GM21526 (cell line): Measurements from ENCODE around the gene ATP6V1F.

Experiments used
- ATAC-seq: cut with Tn5 transposase; IDR thresholded peaks from one replicate; pipeline ENCODE4 v1.9.1; 2021; ENCODE audit warnings: moderate library complexity; ENCODE audit not compliant: unreplicated experiment, low FRiP score

ATP6V1F gene

DNA sequence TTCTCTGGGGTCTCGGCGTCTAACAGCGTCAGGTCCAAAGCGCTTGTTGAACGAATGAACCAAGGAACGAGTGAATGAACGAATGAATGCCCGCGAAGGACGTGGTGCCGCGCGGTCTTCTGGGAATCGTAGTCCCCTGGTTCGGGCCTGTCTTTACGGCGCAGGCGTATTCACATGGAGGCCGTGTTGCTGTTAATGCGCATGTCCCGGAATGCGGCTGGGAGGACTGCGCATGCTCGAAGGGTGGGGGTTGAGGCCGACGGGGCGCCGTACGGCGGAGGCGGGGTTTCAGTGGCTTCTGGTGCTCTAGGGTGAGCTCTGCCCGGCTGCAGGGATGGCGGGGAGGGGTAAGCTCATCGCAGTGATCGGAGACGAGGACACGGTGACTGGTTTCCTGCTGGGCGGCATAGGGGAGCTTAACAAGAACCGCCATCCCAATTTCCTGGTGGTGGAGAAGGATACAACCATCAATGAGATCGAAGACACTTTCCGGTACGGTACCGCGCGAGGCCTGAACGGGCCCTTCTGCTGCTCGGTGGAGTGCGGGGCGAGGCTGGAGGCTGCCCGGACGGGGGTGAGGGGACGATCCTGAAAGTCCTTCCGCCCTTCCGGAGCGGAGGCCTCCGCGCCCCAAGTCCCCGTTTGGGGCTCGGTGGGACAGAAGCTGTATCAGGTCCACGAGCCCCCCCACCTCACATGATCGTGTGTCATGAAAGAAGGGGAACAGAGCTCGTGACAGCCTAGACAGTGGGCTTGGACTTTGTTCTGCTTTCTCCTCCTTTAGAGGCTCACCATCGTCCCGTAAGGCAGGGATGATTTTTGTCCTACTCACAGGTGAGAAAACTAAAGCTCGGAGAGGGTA, at the start of gene ATP6V1F:
Gene ATP6V1F (plus strand): TSS at position 286 of the 862 bp plus-strand sequence. CDS start 49 bp downstream, at position 335.
- peak; percentile 73 for ATAC-seq

GRCh38 chr7:128814499-128814898, 48.2 kb upstream of the ATP6V1F start:
- ATAC-seq: no peak

- ATAC-seq: no peak
Measured at GRCh38 chr7:128815289-128815942, 47.2 kb upstream of the ATP6V1F start.

DNA sequence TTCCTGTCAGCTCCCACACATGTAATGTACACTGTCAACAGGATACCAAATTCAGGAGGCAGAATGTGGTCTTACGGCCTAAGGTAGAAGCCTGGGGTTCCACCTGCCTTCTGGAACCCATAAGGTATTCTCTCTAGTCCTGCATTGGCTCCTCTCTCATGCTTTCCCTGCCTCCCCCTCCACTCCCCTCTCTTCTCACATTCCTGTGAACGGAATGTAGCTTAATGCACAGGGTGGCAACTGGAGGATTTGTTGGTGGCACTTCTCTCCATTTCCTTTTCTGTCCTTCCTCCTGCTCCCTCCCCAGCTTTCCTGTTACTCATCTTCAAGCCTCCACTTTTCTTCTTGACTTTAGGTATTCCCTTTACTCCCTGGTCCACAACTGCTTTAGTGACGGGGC, 44.0 kb upstream of the ATP6V1F start:
- no peak for ATAC-seq

GRCh38 chr7:128821724-128822123, 40.9 kb upstream of the ATP6V1F start:
- ATAC-seq: no peak

DNA sequence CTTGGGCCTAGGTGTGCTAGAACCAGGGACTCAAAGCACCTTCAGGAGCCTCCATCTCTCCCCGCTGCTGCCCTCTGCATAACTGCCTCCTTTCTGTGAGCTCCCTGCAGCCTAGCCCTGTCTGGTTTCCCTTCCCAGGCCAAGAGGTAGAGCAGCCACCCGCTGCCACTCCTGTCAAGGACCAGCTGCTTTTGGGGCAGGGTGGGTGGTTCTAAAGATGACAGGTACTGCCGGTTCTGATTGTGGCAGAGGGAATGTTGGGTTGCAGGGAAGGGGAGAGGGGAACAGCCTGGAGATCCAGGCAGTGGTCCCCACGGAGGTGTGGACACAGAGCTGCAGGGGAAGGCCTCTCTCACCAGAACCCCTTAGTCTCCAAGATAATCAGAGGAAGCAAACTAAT, 36.1 kb upstream of the ATP6V1F start:
- ATAC-seq: no peak

GRCh38 chr7:128826916-128827247, 35.8 kb upstream of the ATP6V1F start:
- no peak for ATAC-seq

DNA sequence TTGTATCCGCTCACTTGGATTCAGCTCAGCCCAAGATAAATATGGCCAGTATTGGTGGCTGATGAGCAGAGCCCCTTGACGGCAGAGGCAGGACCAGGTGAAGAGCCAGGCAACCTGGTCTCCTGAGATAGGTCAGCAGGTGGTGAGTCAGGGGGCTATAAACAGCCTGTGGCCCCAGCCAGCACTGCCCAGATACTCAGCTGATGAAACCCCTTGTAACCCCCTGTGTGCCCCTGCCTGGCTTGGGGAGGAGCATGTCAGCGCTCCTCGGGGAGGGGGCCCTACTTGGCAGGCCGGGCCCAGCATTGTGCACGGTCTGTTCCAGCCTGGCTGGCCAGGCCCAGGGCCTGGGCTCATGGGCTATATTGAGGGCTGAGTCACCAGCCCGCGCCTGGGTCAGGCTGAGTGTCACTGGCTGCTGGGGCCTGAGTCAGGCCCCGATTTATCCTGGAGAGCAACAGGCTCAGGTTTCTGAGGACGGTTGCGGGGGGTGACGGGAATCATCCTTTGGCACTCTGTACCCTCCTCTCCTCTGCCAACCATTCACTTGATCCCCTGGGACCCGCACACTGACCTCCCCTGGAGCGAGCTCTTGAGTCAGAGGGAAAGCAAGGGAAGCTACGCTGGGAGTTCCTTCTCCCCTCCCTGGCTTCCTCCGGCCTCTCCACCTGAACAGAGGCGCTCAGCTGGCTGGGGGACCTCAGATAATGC, 35.3 kb upstream of the ATP6V1F start:
- ATAC-seq: no peak

DNA sequence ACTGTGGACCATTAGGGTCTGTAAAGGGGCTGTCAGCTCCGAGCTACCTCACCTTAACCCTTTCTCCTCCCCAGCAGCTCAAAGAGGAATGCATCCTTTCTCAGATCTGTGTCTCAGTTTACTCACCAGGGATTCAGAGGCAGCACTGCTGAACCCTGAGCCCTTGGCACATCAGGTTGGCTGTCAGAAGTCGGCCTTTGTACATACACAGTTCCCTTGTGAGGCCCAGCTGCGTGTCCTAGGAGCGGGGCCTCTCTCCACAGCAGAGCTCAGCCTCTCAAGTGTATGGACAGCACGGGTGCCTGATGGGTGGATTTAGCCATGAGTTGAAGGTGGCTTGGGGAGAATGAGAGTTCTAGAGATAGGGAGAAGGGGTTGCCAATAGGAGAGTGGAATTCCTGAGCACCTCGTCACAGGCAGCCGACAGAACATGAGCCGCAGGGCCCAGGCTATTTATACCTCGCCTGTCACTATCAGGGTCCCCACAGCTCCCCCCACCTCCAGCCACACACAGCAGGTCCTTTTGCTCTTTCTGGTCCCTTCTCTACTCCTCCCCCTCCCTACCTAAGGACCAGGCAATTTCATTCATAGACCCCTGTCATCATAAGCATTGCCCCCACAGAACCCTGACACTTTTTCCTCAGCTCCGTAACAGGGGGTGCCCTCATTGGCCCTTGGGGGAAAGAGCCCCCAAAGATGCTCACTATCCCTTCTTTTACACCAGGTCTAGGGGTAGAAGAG, 34.5 kb upstream of the ATP6V1F start:
- ATAC-seq: no peak

DNA sequence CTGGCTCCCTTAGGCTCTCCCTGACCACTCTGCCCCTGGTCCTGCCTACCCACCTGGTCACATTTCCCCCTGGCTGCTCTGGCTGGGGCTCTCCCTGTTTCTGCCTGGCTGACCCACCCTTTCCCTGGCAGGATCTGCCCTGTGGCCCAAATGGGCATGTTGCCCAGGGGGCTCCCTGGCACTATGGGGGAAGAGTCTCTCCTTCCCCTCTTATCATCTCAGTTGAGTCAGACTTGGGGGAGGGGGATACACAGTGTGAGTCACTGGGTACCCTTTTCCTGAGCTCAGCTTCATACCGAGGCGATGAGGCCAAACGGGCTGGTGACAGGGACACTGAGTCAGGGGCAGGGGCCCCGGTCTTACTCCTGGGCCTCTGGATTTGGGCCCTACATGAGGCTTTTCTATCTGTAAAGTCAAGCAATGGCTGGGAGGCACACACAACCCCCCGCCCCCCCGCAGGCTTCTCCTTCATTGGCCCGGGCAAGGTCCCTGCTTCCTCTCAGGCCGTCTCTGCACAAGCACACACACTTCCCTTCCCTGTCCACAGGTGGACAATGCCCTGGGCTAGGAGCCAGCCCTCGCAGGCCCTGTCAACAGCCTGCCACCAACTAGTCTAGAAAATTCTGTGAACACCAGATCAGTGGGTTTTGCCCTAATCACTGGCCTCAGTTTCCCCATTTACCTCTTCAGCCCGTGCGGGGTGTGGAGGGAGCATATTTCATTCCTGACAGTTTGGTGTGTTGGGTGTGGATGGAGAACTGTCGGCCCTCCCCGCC, 33.1 kb upstream of the ATP6V1F start:
- ATAC-seq: no peak

- ATAC-seq: no peak
Measured at GRCh38 chr7:128830231-128831177, 32.2 kb upstream of the ATP6V1F start, which contains the start of gene FLNC. Gene FLNC (plus strand): TSS chr7:128830406. CDS start chr7:128830638, 232 bp downstream.

GRCh38 chr7:128831178-128831993, 31.3 kb upstream of the ATP6V1F start:
- ATAC-seq: no peak

- no peak for ATAC-seq
Measured at GRCh38 chr7:128831994-128832879, 30.4 kb upstream of the ATP6V1F start.

DNA sequence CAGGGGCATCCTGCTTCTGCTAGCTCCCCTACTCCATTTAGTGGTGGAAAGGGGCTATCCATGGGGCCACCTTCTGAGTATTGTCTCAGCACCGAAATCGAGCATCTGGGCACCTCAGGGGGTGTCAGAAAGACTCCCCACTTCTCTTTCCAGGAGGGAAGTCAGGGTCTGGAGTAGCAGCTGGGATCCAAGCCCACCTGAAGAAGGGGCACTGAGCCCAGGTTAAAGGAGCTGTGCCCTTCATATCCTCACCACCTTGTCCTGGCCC, 29.8 kb upstream of the ATP6V1F start:
- no peak for ATAC-seq

DNA sequence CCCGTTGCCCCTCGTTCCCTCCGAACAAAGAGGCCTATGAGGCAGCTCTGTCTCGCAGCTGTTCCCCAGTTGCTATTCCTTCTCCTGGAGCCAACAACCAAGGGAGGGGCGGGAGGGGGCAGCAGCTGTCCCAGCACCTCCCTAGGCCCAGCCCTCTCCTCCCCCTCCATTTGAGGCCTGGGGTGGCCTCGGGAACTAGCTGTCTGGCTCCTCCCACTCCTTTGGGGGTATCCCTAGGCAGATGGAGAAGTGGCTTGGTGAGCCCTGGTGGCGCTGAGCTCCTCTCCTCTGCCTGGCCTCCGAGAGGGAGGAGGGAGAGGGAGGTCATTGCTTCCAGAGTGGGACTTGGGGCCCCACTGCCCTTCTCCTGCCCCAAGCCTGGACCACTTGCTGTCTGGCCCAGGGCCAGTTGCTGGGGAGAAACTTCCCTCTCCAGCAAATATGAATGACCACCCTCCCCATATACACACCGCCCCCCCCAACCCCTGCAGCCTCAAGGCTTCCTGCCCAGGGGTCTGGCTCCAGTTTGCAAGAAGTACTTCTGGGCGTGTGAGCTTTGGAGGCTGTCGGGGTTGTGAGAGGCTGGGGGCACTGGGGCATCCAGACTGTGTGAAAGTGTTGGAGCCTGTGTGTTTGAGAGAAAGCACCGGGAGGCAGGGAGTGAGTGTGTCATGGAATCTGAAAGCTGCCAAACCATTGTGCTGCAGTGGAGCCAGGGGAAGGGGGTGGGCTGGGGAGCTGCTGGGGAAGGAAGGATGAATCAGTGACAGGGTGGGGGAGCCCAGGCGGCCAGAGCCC, 29.3 kb upstream of the ATP6V1F start:
- no peak for ATAC-seq

DNA sequence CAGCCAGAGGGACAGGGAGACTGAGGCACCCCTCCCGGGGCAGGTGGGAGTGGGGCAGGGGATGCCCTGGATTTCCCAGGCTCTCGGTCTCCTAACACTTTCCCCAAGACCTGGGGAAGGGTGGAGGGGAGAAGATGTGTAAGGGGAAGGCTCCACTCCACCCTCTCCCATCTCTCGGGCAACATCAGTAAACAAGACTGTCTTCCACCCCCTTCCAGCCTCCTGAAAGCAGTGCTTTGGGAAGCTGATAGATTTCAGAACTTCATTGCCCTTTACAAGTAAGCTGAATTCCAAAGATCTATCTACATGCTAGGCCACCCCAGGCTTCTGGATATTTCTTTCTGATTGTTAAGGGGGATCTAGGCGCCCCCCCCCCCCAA, 28.7 kb upstream of the ATP6V1F start:
- no peak for ATAC-seq
